HCT116 (cell line): ENCODE data around the gene EPHA2. TPM values are rescaled to one million over a fixed set of nuclear protein-coding genes. Genes with fewer than 3 reads are reported as not detected.

Experiments
- ATAC-seq: fragments of 200-7000 bp; cut with Tn5 transposase; 2 replicates; pipeline ENCODE4 v1.9.1; 2020; ENCODE audit warnings: mild to moderate bottlenecking, moderate library complexity
- BruUV-seq: library from RNA; stranded (reverse); fragments of 400-500 nt; replicated peaks from 2 replicates; lab custom pipeline; 2021; lab: Mats Ljungman, UMichigan
- CTCF ChIA-PET: fragments of 300-600 bp; sonication (Branson Sonifier 250); formaldehyde crosslinking; loops from one replicate; lab custom pipeline; 2021; ENCODE audit warnings: antibody characterized with exemption; lab: Charles Lee
- POLR2A ChIA-PET: fragments of 300-600, 350-600 bp; sonication (Branson Sonifier 250); formaldehyde crosslinking; loops from one replicate; lab custom pipeline; 2021; ENCODE audit warnings: antibody characterized with exemption; lab: Charles Lee
- RAD21 ChIA-PET, 2 experiments: fragments of 300-600 bp; sonication (Branson Sonifier 250); formaldehyde crosslinking; loops; one replicate each; lab custom pipeline; 2023; ENCODE audit warnings: low total read pairs in 2 of 2; ENCODE audit not compliant: uncharacterized antibody in 2 of 2, unreplicated experiment in 2 of 2, low non-redundant PET in 1 of 2; lab: Charles Lee
- DNase-seq: peaks from one replicate; pipeline ENCODE4 v3.0.0-alpha.2; 2010; ENCODE audit warnings: low read depth, low spot score
- H2AFZ ChIP-seq: fragments of 200-600 bp; shearing (Covaris generic), sonication (generic); 2 replicates; pipeline ENCODE4 v1.6.1; 2017; ENCODE audit warnings: low read depth, mixed run types, mixed read lengths, antibody characterized with exemption, low read length; ENCODE audit not compliant: poor library complexity, severe bottlenecking
- H3K27ac ChIP-seq: 2 replicates; pipeline ENCODE4 v1.5.1; 2012; ENCODE audit warnings: low read depth, low read length
- H3K27me3 ChIP-seq: fragments of 200-600 bp; sonication (generic); 2 replicates; pipeline ENCODE4 v1.6.1; 2016; ENCODE audit warnings: mixed run types, low read length, mixed read lengths; ENCODE audit not compliant: insufficient read depth
- H3K36me3 ChIP-seq, 2 experiments: fragments of 200-500 bp in 1 of 2; fragments of 200-600 bp in 1 of 2; sonication (Bioruptor generic) in 1 of 2; sonication (generic) in 1 of 2; 2 replicates each; pipeline versions ENCODE4 v1.5.1 to v1.6.1; 2014 to 2016; ENCODE audit warnings: low read length in 2 of 2, inconsistent platforms in 1 of 2, mixed read lengths in 1 of 2, mixed run types in 1 of 2; ENCODE audit not compliant: insufficient read depth in 2 of 2, control insufficient read depth in 1 of 2
- H3K4me1 ChIP-seq, 2 experiments: fragments of 200-600 bp in 1 of 2; sonication (generic) in 1 of 2; 2 replicates each; pipeline versions ENCODE4 v1.5.1 to v1.6.1; 2012 to 2017; ENCODE audit warnings: low read length in 2 of 2, inconsistent platforms in 1 of 2, mild to moderate bottlenecking in 1 of 2, mixed read lengths in 1 of 2, mixed run types in 1 of 2, moderate library complexity in 1 of 2; ENCODE audit not compliant: insufficient read depth in 2 of 2, control insufficient read depth in 1 of 2
- H3K4me2 ChIP-seq: fragments of 200-600 bp; sonication (generic); 2 replicates; pipeline ENCODE4 v1.6.1; 2017; ENCODE audit warnings: mixed run types, low read length, mixed read lengths
- H3K4me3 ChIP-seq, 2 experiments: fragments of 200-600 bp in 1 of 2; sonication (generic) in 1 of 2; replicated peaks in 1 of 2; 2 replicates each; pipeline ENCODE4 v1.5.1; 2011 to 2016; ENCODE audit warnings: low read length in 2 of 2, control low read depth in 1 of 2, low read depth in 1 of 2, mild to moderate bottlenecking in 1 of 2, mixed read lengths in 1 of 2, mixed run types in 1 of 2
- H3K79me2 ChIP-seq: fragments of 200-600 bp; sonication (generic); 2 replicates; pipeline ENCODE4 v1.6.1; 2017; ENCODE audit warnings: mild to moderate bottlenecking, mixed run types, low read length, moderate library complexity, mixed read lengths; ENCODE audit not compliant: insufficient read depth
- H3K9ac ChIP-seq: fragments of 200-600 bp; sonication (generic); 2 replicates; pipeline ENCODE4 v1.6.1; 2016; ENCODE audit warnings: low read length, mixed read lengths
- H3K9me2 ChIP-seq: fragments of 200-600 bp; sonication (generic), shearing (Covaris generic); 2 replicates; pipeline ENCODE4 v1.6.1; 2017; ENCODE audit warnings: mixed run types, mild to moderate bottlenecking, moderate library complexity; ENCODE audit not compliant: insufficient read depth
- H3K9me3 ChIP-seq, 2 experiments: fragments of 200-500 bp in 1 of 2; fragments of 200-600 bp in 1 of 2; sonication (Bioruptor generic) in 1 of 2; sonication (generic) in 1 of 2; 2 replicates each; pipeline ENCODE4 v1.6.1; 2014 to 2017; ENCODE audit warnings: low read length in 2 of 2, mixed read lengths in 2 of 2, inconsistent platforms in 1 of 2, low read depth in 1 of 2, mild to moderate bottlenecking in 1 of 2, mixed run types in 1 of 2, moderate library complexity in 1 of 2; ENCODE audit not compliant: control insufficient read depth in 1 of 2, insufficient read depth in 1 of 2
- H4K20me1 ChIP-seq: fragments of 200-600 bp; sonication (generic), shearing (Covaris generic); 2 replicates; pipeline ENCODE4 v1.6.1; 2017; ENCODE audit warnings: mixed run types, mild to moderate bottlenecking, moderate library complexity; ENCODE audit not compliant: insufficient read depth
- CTCF ChIP-seq, 3 experiments: fragments of 200-600 bp in 1 of 3; sonication (generic) in 1 of 3; IDR thresholded peaks in 2 of 3; conservative IDR thresholded peaks in 1 of 3; 2 replicates each; pipeline ENCODE4 v1.5.1; 2012 to 2017; ENCODE audit warnings: low read depth in 2 of 3, low read length in 2 of 3, antibody characterized with exemption in 1 of 3, borderline replicate concordance in 1 of 3, control low read depth in 1 of 3, mild to moderate bottlenecking in 1 of 3, mixed read lengths in 1 of 3, mixed run types in 1 of 3, moderate library complexity in 1 of 3; ENCODE audit not compliant: insufficient read depth in 1 of 3
- ELF1 ChIP-seq: IDR thresholded peaks from 2 replicates; pipeline ENCODE4 v1.6.1; 2012; ENCODE audit warnings: low read depth, borderline replicate concordance
- EZH2phosphoT487 ChIP-seq: fragments of 200-600 bp; IDR thresholded peaks from 2 replicates; pipeline ENCODE4 v1.6.1; 2018; ENCODE audit warnings: antibody characterized with exemption, borderline replicate concordance
- MAX ChIP-seq: IDR thresholded peaks from 2 replicates; pipeline ENCODE4 v1.6.1; 2012
- POLR2AphosphoS5 ChIP-seq: IDR thresholded peaks from 2 replicates; pipeline ENCODE4 v1.6.1; 2011; ENCODE audit warnings: mild to moderate bottlenecking, low read depth, low read length, moderate library complexity
- RAD21 ChIP-seq: IDR thresholded peaks from 2 replicates; pipeline ENCODE4 v1.6.1; 2012; ENCODE audit warnings: low read depth, mild to moderate bottlenecking
- REST ChIP-seq: IDR thresholded peaks from 2 replicates; pipeline ENCODE4 v1.6.1; 2012; ENCODE audit warnings: low read depth
- SP1 ChIP-seq: IDR thresholded peaks from 2 replicates; pipeline ENCODE4 v1.6.1; 2012; ENCODE audit warnings: low read depth
- TCF7L2 ChIP-seq: IDR thresholded peaks from 2 replicates; pipeline ENCODE4 v1.7.0; 2011; ENCODE audit warnings: borderline replicate concordance, inconsistent platforms; ENCODE audit not compliant: insufficient read depth, insufficient read length; ENCODE audit errors: extremely low read depth
- ZBTB33 ChIP-seq: IDR thresholded peaks from 2 replicates; pipeline ENCODE4 v1.6.1; 2011; ENCODE audit warnings: mild to moderate bottlenecking, low read length, moderate library complexity; ENCODE audit not compliant: insufficient replicate concordance; ENCODE audit errors: extremely low read depth
- ZFX ChIP-seq: fragments of 450-650 bp; IDR thresholded peaks from 2 replicates; pipeline ENCODE4 v1.6.1; 2017
- intact Hi-C: fragments of 100-400 bp; cut with micrococcal nuclease; formaldehyde crosslinking; loops from 2 replicates; pipeline ENCODE4 v1.10.0; 2022
- total RNA-seq: library from RNA; stranded (reverse); gene quantifications from one replicate; pipeline ENCODE4 v1.2.1, GENCODE V29; 2021; ENCODE audit not compliant: unreplicated experiment

Gene EPHA2
- total RNA-seq, 1 experiment from 2014 or later = 164 TPM

GRCh38 chr1:16164213-16165072 is 8.6 kb upstream of the EPHA2 start:
- H3K9ac ChIP-seq = peak overlapping the region; percentile 36; the same call in 1 of the 2 replicates
- H3K27me3 ChIP-seq = no peaks in the 10 kb centered on the region
- POLR2A ChIA-PET = interaction anchor here (0.7 to 4.7 kb wide), 7 partner anchors 8 to 88 kb away, joined by 3 to 30 read pairs (median 11); no protein-coding TSS in a partner anchor
- no peak overlapping the region for H2AFZ ChIP-seq
- H3K4me2 ChIP-seq = peak overlapping the region; percentile 86
- no peaks in the 10 kb centered on the region for H3K9me2 ChIP-seq
- TF ChIP-seq ZFX = no peak
- peak; percentile 12; the same call in 1 of the 2 replicates for TF ChIP-seq POLR2AphosphoS5
- peak; percentile 33 for TF ChIP-seq TCF7L2
- no peak for TF ChIP-seq RAD21
- TF ChIP-seq SP1 = no peak
- no peak for TF ChIP-seq ZBTB33
- no peak for TF ChIP-seq CTCF (IDR thresholded peaks at IDR 0.05 in 2 of 3, conservative IDR thresholded peaks at IDR 0.05 in 1 of 3; ENCODE audit: borderline replicate concordance in 1 of 3, insufficient read depth in 1 of 3, low read depth in 2 of 3, low read length in 2 of 3)
- no peak for TF ChIP-seq EZH2phosphoT487
- no peak for TF ChIP-seq MAX
- no peak for TF ChIP-seq ELF1
- no peak for TF ChIP-seq REST
- TF ChIP-seq, all 23 proteins: peak for 2
- no peak for DNase-seq
- H3K4me1 ChIP-seq = peaks cover 67 to 94% of the 10 kb centered on the region in 2 experiments
- peak; percentile 31 for ATAC-seq
- H3K79me2 ChIP-seq = no peaks in the 10 kb centered on the region
- H3K36me3 ChIP-seq = no peaks in the 10 kb centered on the region
- H4K20me1 ChIP-seq = no peaks in the 10 kb centered on the region
- CTCF ChIA-PET = interaction anchor here (0.7 to 1.1 kb wide), 3 partner anchors 19 to 82 kb away, joined by 3 read pairs; no protein-coding TSS in a partner anchor
- no peaks in the 10 kb centered on the region for H3K9me3 ChIP-seq
- peak overlapping the region; percentile 27 for H3K27ac ChIP-seq
- intact Hi-C loops = no loop called here
- RAD21 ChIA-PET = interaction anchor here in 1 of 2 experiments (0.9 kb wide), 1 partner anchor 19 kb away, joined by 3 read pairs; no protein-coding TSS in a partner anchor
- peak overlapping the region in 1 of 2 experiments; percentile 25; a peak in 1 of 4 replicates for H3K4me3 ChIP-seq
- no TSS peak for BruUV-seq
